Fibroblast of the conjunctiva (primary cell): ENCODE results near the gene EMB.
"Not testable (repeated sequence)": the region's sequence is repeated elsewhere in the genome, so short reads cannot be mapped to it uniquely, and the experiment has no call there.

ENCODE experiments used
- DNase-seq: peaks from one replicate; pipeline ENCODE4 v3.0.0-alpha.2; 2010; ENCODE audit warnings: low read depth

The EMB gene

DNA sequence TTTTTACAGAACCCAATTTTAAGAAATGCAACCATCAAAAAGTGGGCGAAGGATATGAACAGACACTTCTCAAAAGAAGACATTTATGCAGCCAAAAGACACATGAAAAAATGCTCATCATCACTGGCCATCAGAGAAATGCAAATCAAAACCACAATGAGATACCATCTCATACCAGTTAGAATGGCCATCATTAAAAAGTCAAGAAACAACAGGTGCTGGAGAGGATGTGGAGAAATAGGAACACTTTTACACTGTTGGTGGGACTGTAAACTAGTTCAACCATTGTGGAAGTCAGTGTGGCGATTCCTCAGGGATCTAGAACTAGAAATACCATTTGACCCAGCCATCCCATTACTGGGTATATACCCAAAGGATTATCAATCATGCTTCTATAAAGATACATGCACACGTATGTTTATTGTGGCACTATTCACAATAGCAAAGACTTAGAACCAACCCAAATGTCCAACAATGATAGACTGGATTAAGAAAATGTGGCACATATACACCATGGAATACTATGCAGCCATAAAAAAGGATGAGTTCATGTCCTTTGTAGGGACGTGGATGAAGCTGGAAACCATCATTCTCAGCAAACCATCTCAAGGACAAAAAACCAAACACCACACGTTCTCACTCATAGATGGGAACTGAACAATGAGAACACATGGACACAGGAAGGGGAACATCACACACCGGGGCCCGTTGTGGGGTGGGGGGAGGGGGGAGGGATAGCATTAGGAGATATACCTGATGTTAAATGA is 19.7 kb downstream of the EMB start:
- not testable (repeated sequence) for DNase-seq

DNA sequence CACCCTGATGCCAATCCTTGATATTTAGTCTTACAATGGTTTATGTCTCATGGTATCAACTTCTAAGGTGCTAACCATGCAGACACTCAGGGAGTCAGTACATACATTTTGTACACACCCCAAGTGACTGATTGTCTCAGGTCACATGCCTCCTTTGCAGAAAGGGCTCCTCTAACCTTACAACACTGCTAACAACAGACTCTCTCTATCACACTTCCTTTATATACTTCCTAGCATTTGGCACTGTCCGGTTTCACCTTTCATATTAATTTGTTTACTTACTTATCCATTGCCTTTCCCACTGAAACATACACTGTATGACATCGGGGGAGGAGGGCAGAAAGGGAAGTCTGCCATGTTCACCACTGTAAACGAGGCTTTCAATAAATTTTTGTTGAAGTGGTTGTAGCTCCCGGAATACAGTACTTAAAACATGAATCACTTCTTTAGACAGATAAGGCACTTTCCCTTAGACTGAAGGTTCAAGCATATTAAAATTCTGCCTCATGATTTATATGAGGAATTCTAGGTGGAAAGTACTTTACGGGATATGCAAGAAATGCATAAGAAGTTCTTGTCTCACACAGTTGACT is 20.6 kb downstream of the EMB start:
- no peak for DNase-seq

GRCh38 chr5:50419656-50420055 is 21.4 kb downstream of the EMB start:
- not testable (repeated sequence) for DNase-seq

DNA sequence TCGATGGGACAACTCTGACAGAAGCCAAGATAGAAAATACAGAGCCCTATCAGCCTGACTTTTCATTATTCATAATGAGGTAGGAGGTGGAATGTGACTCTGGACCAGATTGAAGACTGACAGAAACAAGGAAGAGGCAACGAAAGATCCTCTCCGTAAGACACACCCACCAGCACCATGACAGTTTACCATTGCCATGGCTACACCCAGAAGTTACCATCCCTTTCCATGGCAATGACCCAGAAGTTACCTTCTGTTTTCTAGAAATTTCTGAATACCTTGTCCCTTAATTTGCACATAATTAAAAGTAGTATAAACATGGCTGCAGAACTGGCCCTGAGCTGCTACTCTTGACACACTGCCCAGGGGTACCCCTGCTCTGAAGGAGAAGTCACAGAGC is 24.5 kb downstream of the EMB start:
- DNase-seq, result not testable (repeated sequence)

DNA sequence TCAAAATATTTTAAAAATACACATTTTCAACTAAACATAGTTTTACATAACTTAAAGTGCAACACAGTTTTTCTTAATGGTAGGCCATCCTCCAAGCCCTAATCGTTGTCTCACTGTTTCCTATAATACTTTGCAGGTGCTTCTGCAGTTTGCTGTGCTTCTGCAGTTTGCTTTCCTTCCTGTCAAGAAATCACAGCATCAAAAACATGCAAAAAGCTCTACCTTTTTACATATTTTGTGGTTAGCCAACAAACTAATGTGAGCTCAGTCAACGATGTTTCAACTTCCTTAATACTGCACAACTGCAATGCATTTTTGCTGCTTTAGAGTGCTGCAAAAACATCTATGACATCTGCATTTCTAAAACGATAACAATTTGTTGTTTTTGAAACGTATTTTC is 25.2 kb downstream of the EMB start:
- DNase-seq, result no peak

- DNase-seq, result not testable (repeated sequence)
Measured at GRCh38 chr5:50410932-50411331, 30.2 kb downstream of the EMB start.

DNA sequence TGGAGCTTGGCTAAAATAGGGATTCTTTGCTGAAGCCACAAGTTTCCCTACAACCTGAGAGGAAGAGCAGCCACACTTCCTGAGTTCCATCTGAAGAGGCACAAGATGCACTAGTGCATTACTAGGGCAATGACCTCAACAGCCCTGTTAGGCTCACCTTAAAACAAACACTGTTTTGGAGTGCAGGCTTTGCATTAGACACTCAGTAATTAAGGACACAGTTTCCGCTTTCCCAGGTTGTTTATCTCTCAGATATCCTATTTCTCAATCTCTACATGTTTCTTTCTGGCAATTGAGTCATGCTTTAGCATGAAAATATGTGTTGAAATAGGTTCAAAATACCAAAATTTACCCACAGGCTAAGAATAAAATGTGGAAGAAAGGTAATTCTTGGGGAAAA is 34.2 kb downstream of the EMB start:
- DNase-seq, result no peak

- DNase-seq, result no peak
Measured at GRCh38 chr5:50401336-50401735, 39.8 kb downstream of the EMB start.

DNA sequence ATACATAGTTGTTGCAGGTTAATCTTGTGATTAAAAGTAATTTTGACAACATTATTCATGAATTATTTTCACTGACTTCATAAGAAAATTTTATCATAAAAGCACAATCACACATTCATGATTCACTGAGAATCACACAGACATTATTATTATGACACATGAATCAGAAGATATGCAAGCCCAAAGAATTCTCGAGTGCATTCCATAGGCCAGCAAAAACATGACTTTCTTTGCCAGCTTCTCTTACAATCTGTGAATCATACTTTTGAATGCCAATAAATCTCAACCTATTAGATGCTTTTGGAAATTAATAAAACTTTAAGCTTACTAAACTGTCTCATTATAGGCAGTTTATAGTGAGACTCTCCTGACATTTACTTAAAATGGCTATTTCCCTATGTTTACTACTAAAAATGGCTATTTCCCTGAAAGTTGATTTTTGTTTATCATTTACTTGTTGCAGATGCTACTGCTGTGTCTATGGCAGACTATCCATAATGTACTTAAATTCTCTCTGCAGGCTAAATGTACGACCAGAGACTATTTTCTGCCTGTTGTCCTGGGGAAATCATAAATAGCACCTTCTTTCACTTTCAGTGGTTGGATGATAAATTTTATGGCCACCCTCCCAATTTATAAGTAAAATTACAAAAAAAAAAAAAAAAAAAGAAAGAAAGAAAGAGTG is 47.0 kb downstream of the EMB start:
- not testable (repeated sequence) for DNase-seq

GRCh38 chr5:50392289-50392688 is 48.8 kb downstream of the EMB start:
- DNase-seq, result not testable (repeated sequence)

GRCh38 chr5:50384381-50384780 is 56.7 kb downstream of the EMB start:
- DNase-seq, result not testable (repeated sequence)

- not testable (repeated sequence) for DNase-seq
Measured at GRCh38 chr5:50376696-50377095, 64.4 kb downstream of the EMB start.

- DNase-seq, result not testable (repeated sequence)
Measured at GRCh38 chr5:50369287-50370033, 71.6 kb downstream of the EMB start.

DNA sequence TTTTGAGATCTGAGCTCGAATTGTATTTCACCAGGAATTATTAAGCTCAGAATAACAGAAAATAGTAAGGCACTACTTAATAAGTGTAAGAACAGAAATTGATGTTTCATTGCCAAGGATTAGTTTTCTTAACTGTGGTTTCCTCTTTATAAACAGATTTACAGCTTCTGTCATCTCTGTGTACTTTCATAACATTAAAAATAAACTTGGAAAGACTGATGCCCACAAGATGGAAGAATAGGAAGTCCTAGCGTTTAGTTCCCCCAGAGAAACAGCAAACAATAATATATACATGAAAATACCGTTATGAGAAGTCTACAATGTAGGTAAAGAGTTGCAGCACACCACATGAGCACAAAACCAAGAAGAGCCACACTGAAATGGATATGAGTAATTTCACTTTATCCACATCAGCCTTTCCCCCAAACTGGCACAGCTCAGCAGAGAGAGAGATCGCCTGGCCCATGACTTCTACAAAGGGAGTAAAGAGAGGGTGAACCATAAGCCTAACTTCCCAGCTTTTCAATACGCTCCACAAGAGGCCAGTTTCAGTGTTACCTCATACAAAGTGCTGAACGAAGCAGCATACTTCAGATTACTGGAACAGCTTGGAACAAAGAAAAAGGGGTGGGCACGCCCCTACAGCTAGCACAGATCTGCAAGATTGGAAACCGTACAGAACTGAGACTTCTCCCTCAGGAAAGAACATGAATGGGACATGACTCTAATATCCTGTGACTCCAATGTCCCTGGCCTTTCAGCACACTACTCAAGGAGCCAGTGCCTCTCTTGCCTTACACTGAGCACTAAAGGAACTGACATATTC is 75.4 kb downstream of the EMB start:
- no peak for DNase-seq

GRCh38 chr5:50364535-50365309 is 76.4 kb downstream of the EMB start:
- not testable (repeated sequence) for DNase-seq

- no peak for DNase-seq
Measured at GRCh38 chr5:50359187-50359586, 81.9 kb downstream of the EMB start.

- no peak for DNase-seq
Measured at GRCh38 chr5:50352382-50352781, 88.7 kb downstream of the EMB start.
